ENCODE measurements around the gene LAMA1.

DNA sequence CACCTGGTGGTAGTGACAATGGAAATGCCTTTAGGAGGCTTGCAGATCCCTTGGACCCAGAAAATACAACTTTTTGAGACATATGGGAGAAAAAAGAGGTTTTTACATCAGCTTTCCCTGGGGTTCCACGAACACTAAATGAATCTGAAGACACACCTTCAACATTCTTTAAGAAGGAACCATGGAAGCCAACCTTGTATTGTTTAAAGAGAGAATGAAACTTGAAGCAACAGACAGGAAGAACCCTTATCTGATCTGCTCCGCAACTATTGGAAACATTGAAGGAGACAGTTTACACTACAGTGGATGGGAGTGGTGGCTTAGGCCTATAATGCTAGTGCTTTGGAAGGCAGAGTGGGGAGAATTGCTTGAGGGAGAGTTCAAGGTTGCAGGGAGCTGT, 190.4 kb downstream of the LAMA1 start:
- TF ChIP-seq, protein P1, sequence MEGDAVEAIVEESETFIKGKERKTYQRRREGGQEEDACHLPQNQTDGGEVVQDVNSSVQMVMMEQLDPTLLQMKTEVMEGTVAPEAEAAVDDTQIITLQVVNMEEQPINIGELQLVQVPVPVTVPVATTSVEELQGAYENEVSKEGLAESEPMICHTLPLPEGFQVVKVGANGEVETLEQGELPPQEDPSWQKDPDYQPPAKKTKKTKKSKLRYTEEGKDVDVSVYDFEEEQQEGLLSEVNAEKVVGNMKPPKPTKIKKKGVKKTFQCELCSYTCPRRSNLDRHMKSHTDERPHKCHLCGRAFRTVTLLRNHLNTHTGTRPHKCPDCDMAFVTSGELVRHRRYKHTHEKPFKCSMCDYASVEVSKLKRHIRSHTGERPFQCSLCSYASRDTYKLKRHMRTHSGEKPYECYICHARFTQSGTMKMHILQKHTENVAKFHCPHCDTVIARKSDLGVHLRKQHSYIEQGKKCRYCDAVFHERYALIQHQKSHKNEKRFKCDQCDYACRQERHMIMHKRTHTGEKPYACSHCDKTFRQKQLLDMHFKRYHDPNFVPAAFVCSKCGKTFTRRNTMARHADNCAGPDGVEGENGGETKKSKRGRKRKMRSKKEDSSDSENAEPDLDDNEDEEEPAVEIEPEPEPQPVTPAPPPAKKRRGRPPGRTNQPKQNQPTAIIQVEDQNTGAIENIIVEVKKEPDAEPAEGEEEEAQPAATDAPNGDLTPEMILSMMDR (IDR thresholded peaks at IDR 0.05; ENCODE audit: poor library complexity, severe bottlenecking): no peak
- TF ChIP-seq, protein P2, sequence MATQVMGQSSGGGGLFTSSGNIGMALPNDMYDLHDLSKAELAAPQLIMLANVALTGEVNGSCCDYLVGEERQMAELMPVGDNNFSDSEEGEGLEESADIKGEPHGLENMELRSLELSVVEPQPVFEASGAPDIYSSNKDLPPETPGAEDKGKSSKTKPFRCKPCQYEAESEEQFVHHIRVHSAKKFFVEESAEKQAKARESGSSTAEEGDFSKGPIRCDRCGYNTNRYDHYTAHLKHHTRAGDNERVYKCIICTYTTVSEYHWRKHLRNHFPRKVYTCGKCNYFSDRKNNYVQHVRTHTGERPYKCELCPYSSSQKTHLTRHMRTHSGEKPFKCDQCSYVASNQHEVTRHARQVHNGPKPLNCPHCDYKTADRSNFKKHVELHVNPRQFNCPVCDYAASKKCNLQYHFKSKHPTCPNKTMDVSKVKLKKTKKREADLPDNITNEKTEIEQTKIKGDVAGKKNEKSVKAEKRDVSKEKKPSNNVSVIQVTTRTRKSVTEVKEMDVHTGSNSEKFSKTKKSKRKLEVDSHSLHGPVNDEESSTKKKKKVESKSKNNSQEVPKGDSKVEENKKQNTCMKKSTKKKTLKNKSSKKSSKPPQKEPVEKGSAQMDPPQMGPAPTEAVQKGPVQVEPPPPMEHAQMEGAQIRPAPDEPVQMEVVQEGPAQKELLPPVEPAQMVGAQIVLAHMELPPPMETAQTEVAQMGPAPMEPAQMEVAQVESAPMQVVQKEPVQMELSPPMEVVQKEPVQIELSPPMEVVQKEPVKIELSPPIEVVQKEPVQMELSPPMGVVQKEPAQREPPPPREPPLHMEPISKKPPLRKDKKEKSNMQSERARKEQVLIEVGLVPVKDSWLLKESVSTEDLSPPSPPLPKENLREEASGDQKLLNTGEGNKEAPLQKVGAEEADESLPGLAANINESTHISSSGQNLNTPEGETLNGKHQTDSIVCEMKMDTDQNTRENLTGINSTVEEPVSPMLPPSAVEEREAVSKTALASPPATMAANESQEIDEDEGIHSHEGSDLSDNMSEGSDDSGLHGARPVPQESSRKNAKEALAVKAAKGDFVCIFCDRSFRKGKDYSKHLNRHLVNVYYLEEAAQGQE (IDR thresholded peaks at IDR 0.05; ENCODE audit: borderline replicate concordance): no peak

Measured in neural cell (in vitro differentiated cells).